DND-41 (cell line): ENCODE results near the gene FAM120C.

Experiments
- ATAC-seq: fragments of 200-7000 bp; cut with Tn5 transposase; 3 replicates; pipeline ENCODE4 v1.9.1; 2021; ENCODE audit warnings: low read depth; ENCODE audit not compliant: insufficient read depth
- DNase-seq: peaks from one replicate; pipeline ENCODE4 v3.0.0-alpha.2; 2020
- H2AFZ ChIP-seq: 2 replicates; pipeline ENCODE4 v1.6.0; 2012; ENCODE audit warnings: low read depth, low read length
- H3K27ac ChIP-seq: 2 replicates; pipeline ENCODE4 v1.5.1; 2012; ENCODE audit warnings: low read length, inconsistent platforms
- H3K27me3 ChIP-seq: fragments of 200-600 bp; sonication (generic); 2 replicates; pipeline ENCODE4 v1.6.0; 2012; ENCODE audit warnings: low read length, mild to moderate bottlenecking, inconsistent platforms; ENCODE audit not compliant: insufficient read depth, poor library complexity
- H3K36me3 ChIP-seq: 2 replicates; pipeline ENCODE4 v1.5.1; 2012; ENCODE audit warnings: low read length, inconsistent platforms; ENCODE audit not compliant: insufficient read depth
- H3K4me1 ChIP-seq: 2 replicates; pipeline ENCODE4 v1.5.1; 2012; ENCODE audit warnings: mild to moderate bottlenecking, low read length; ENCODE audit not compliant: insufficient read depth
- H3K4me2 ChIP-seq: 2 replicates; pipeline ENCODE4 v1.6.0; 2012; ENCODE audit warnings: mild to moderate bottlenecking, moderate library complexity, low read length, inconsistent platforms; ENCODE audit not compliant: insufficient read depth
- H3K4me3 ChIP-seq, 2 experiments: fragments of 200-600 bp in 1 of 2; shearing (Covaris generic) in 1 of 2; 2 replicates each; pipeline ENCODE4 v1.5.1; 2012 to 2016; ENCODE audit warnings: inconsistent platforms in 2 of 2, low read length in 2 of 2, mild to moderate bottlenecking in 2 of 2, low read depth in 1 of 2, moderate library complexity in 1 of 2
- H3K79me2 ChIP-seq: 2 replicates; pipeline ENCODE4 v1.6.0; 2012; ENCODE audit warnings: low read length, inconsistent platforms; ENCODE audit not compliant: insufficient read depth
- H3K9ac ChIP-seq: 2 replicates; pipeline ENCODE4 v1.6.0; 2012; ENCODE audit warnings: low read depth, mild to moderate bottlenecking, inconsistent platforms, low read length, moderate library complexity
- H3K9me3 ChIP-seq: 2 replicates; pipeline ENCODE4 v1.5.1; 2012; ENCODE audit warnings: low read length, moderate library complexity, mild to moderate bottlenecking, inconsistent platforms; ENCODE audit not compliant: insufficient read depth, severe bottlenecking
- H4K20me1 ChIP-seq: 2 replicates; pipeline ENCODE4 v1.6.0; 2012; ENCODE audit warnings: low read length; ENCODE audit not compliant: insufficient read depth
- EZH2 ChIP-seq: IDR thresholded peaks from 3 replicates; pipeline ENCODE4 v1.6.1; 2012; ENCODE audit warnings: borderline replicate concordance, low read depth, mild to moderate bottlenecking, moderate library complexity, low read length, inconsistent platforms; ENCODE audit not compliant: severe bottlenecking
- TF ChIP-seq, protein P1 (sequence below): IDR thresholded peaks from 2 replicates; pipeline ENCODE4 v1.5.1; 2012; ENCODE audit warnings: borderline replicate concordance, low read length, moderate library complexity, mild to moderate bottlenecking; ENCODE audit not compliant: poor library complexity, severe bottlenecking; ENCODE audit errors: extremely low read depth

Gene FAM120C

DNA sequence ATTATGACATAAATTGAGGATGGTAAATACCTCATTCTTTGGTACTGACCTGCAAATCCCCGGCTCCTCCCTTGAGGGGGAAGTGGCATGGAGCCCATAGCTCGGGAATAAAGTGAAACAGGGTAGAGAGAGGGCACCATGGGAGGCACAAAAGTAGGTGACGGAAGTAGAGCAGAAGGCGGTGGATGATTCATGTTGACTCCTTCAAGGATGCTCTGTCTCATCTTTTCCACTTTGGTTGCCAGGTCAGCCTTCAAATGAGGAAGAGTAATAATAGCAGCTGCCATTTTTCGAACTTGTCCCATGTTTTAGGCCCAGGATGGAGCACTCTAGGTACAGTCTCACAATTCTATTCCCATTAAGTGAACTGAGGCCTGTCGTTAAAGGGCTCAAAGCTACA is 97.4 kb downstream of the FAM120C start:
- no peak for TF ChIP-seq EZH2
- TF ChIP-seq, protein P1, sequence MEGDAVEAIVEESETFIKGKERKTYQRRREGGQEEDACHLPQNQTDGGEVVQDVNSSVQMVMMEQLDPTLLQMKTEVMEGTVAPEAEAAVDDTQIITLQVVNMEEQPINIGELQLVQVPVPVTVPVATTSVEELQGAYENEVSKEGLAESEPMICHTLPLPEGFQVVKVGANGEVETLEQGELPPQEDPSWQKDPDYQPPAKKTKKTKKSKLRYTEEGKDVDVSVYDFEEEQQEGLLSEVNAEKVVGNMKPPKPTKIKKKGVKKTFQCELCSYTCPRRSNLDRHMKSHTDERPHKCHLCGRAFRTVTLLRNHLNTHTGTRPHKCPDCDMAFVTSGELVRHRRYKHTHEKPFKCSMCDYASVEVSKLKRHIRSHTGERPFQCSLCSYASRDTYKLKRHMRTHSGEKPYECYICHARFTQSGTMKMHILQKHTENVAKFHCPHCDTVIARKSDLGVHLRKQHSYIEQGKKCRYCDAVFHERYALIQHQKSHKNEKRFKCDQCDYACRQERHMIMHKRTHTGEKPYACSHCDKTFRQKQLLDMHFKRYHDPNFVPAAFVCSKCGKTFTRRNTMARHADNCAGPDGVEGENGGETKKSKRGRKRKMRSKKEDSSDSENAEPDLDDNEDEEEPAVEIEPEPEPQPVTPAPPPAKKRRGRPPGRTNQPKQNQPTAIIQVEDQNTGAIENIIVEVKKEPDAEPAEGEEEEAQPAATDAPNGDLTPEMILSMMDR, result no peak
- DNase-seq, result no peak
- Histone ChIP-seq H3K79me2 (no peaks in the 10 kb centered on the region), H3K9me3 (no peaks in the 10 kb centered on the region), H3K9ac (no peak overlapping the region), H3K4me1 (no peaks in the 10 kb centered on the region), H3K4me3 (no peak overlapping the region), H2AFZ (no peak overlapping the region), H3K27me3 (no peaks in the 10 kb centered on the region), H3K4me2 (no peak overlapping the region), H4K20me1 (no peaks in the 10 kb centered on the region), H3K36me3 (peaks cover 5% of the 10 kb centered on the region; the same call in 1 of the 2 replicates), H3K27ac (no peak overlapping the region)
- no peak for ATAC-seq

DNA sequence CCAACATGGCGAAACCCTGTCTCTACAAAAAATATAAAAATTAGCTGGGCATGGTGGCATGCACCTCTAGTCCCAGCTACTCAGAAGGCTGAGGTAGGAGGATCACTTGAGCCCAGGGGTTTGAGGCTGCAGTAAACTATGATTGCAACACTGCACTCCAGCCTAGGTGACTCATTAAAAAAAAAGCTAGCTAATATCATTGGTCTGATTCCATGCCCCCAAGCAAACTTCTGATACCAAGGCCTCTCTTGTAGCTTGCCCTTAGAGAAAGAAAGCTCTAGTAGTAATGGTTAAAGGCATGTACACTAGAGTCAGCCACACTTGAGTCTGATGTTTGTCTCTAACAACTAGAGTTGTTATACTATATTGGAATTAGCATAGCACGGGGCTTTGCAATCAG is 106.2 kb downstream of the FAM120C start:
- no peak overlapping the region for H3K27ac ChIP-seq
- H3K36me3 ChIP-seq, result no peaks in the 10 kb centered on the region; the same call in 1 of the 2 replicates
- no peak for ATAC-seq
- H3K4me2 ChIP-seq, result no peak overlapping the region
- no peaks in the 10 kb centered on the region for H4K20me1 ChIP-seq
- no peaks in the 10 kb centered on the region for H3K79me2 ChIP-seq
- no peaks in the 10 kb centered on the region for H3K4me1 ChIP-seq
- no peak overlapping the region for H3K4me3 ChIP-seq
- DNase-seq, result no peak
- no peak overlapping the region for H2AFZ ChIP-seq
- no peak overlapping the region for H3K9ac ChIP-seq
- no peaks in the 10 kb centered on the region for H3K27me3 ChIP-seq
- H3K9me3 ChIP-seq, result no peaks in the 10 kb centered on the region
- TF ChIP-seq, protein P1, result no peak
- TF ChIP-seq EZH2, result no peak

DNA sequence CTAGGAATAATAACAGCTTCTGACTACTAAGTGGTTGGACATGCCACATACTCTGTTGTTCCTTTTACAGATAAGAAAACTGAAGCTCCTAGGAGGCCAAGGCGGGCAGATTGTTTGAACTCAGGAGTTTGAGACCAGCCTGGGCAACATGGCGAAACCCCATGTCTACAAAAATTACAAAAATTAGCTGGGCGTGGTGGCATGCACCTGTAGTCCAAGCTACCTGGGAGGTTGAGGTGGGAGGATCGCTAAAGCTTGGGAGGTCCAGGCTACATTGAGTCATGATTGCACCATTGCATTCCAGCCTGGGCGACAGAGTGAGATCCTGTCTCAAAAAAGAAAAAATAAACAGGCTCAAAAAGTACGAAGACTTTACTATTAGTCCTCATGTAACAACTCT is 108.2 kb downstream of the FAM120C start:
- no peak for TF ChIP-seq EZH2
- TF ChIP-seq, protein P1, result no peak
- H2AFZ ChIP-seq, result no peak overlapping the region
- no peaks in the 10 kb centered on the region for H4K20me1 ChIP-seq
- H3K36me3 ChIP-seq, result no peaks in the 10 kb centered on the region; the same call in 1 of the 2 replicates
- no peak for DNase-seq
- no peak overlapping the region for H3K27ac ChIP-seq
- ATAC-seq, result no peak
- H3K4me2 ChIP-seq, result no peak overlapping the region
- no peaks in the 10 kb centered on the region for H3K9me3 ChIP-seq
- no peaks in the 10 kb centered on the region for H3K4me1 ChIP-seq
- H3K79me2 ChIP-seq, result no peaks in the 10 kb centered on the region
- H3K9ac ChIP-seq, result no peak overlapping the region
- H3K27me3 ChIP-seq, result no peaks in the 10 kb centered on the region
- no peak overlapping the region for H3K4me3 ChIP-seq

DNA sequence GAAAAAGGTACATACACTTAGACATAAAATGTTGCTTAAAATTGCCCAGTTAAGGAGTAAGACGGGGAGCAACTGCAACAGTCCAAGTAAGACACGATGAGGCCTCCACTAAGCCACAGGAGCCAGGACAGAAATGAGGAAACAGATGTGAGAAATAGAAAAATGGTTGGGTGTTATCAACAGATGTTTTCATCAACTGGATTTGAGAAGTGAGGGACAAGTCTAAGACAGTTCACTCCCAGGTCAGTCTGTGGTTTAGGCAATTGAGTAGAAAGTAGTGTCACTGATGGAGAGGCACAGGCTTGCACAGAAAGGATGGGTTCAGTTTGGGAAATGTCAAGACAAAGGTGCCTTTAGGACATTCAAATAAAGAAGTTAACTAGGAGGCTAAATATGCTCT is 115.3 kb downstream of the FAM120C start:
- H3K79me2 ChIP-seq, result no peaks in the 10 kb centered on the region
- DNase-seq, result no peak
- ATAC-seq, result no peak

More for the DNA sequence above, 115.3 kb downstream of the FAM120C start:
- H3K4me1 ChIP-seq, result no peaks in the 10 kb centered on the region
- H3K27ac ChIP-seq, result no peak overlapping the region
- no peak overlapping the region for H2AFZ ChIP-seq
- no peaks in the 10 kb centered on the region; the same call in 1 of the 2 replicates for H3K36me3 ChIP-seq
- no peaks in the 10 kb centered on the region for H3K9me3 ChIP-seq
- H3K27me3 ChIP-seq, result no peaks in the 10 kb centered on the region
- H3K4me2 ChIP-seq, result no peak overlapping the region
- no peak overlapping the region for H3K4me3 ChIP-seq
- no peak overlapping the region for H3K9ac ChIP-seq
- no peaks in the 10 kb centered on the region for H4K20me1 ChIP-seq
- TF ChIP-seq, protein P1, result no peak
- no peak for TF ChIP-seq EZH2
